Smooth muscle cell (in vitro differentiated cells): ENCODE data around the gene KIF25. TPM values are rescaled to one million over a fixed set of nuclear protein-coding genes. Genes with fewer than 3 reads are reported as not detected.

ENCODE experiments used
- DNase-seq: peaks from one replicate; lab custom pipeline; 2025; ENCODE audit not compliant: unreplicated experiment; lab: John Stamatoyannopoulos, UW
- H2AFZ ChIP-seq: fragments of 200-600 bp; sonication (generic); 2 replicates; pipeline ENCODE4 v1.6.0; 2016; ENCODE audit warnings: antibody characterized with exemption, low read depth, mild to moderate bottlenecking
- H3F3A ChIP-seq: fragments of 200-600 bp; sonication (generic); 2 replicates; pipeline ENCODE4 v1.6.0; 2017; ENCODE audit warnings: antibody characterized with exemption, low read depth
- H3K27ac ChIP-seq: fragments of 200-600 bp; sonication (generic); 2 replicates; pipeline ENCODE4 v1.5.1; 2016; ENCODE audit warnings: low read depth, mild to moderate bottlenecking
- H3K27me3 ChIP-seq: fragments of 200-600 bp; sonication (generic); 2 replicates; pipeline ENCODE4 v1.6.1; 2016; ENCODE audit warnings: low read depth, mild to moderate bottlenecking
- H3K36me3 ChIP-seq: fragments of 200-600 bp; sonication (generic); 2 replicates; pipeline ENCODE4 v1.5.1; 2016; ENCODE audit warnings: low read depth
- H3K4me1 ChIP-seq: fragments of 200-600 bp; sonication (generic); 2 replicates; pipeline ENCODE4 v1.5.1; 2016; ENCODE audit warnings: low read depth
- H3K4me2 ChIP-seq: fragments of 200-600 bp; sonication (generic); 2 replicates; pipeline ENCODE4 v1.6.0; 2016; ENCODE audit warnings: mild to moderate bottlenecking
- H3K4me3 ChIP-seq: fragments of 200-600 bp; sonication (generic); 2 replicates; pipeline ENCODE4 v1.5.1; 2016; ENCODE audit warnings: mild to moderate bottlenecking
- H3K79me2 ChIP-seq: fragments of 200-600 bp; sonication (generic); 2 replicates; pipeline ENCODE4 v1.6.0; 2016; ENCODE audit warnings: low read depth, mild to moderate bottlenecking
- H3K9ac ChIP-seq: fragments of 200-600 bp; sonication (generic); 2 replicates; pipeline ENCODE4 v1.6.0; 2016; ENCODE audit warnings: low read depth
- H3K9me3 ChIP-seq: fragments of 200-600 bp; sonication (generic); replicated peaks from 2 replicates; pipeline ENCODE4 v1.5.1; 2016; ENCODE audit warnings: low read depth
- H4K20me1 ChIP-seq: fragments of 200-600 bp; sonication (generic); 2 replicates; pipeline ENCODE4 v1.6.0; 2016; ENCODE audit warnings: low read depth
- WGBS: methylation state at CpG from one replicate; pipeline ENCODE4 v1.1.7; 2016; ENCODE audit warnings: low lambda C conversion rate; 5-methylcytosine and 5-hydroxymethylcytosine counted together
- polyA plus RNA-seq: library from polyadenylated mRNA; unstranded; fragments of >200 nt; fragmentation: Nextera tagmentation; extraction: Ambion mirVana; gene quantifications from 2 replicates; pipeline ENCODE4 v1.2.1, GENCODE V29; 2016
- total RNA-seq: library from RNA; depleted of rRNA; stranded (reverse); fragments of >200 nt; gene quantifications from 2 replicates; pipeline ENCODE4 v1.2.3, GENCODE V29; 2014
- TF ChIP-seq, protein P1 (sequence below): fragments of 200-600 bp; sonication (generic); IDR thresholded peaks from 2 replicates; pipeline ENCODE4 v1.5.1; 2017; ENCODE audit warnings: borderline replicate concordance, mild to moderate bottlenecking, antibody characterized with exemption; ENCODE audit not compliant: insufficient read depth, poor library complexity, severe bottlenecking

Gene KIF25
- total and polyA plus RNA-seq, 2 experiments from 2014 or later, result 0.22 to 1.5 TPM

DNA sequence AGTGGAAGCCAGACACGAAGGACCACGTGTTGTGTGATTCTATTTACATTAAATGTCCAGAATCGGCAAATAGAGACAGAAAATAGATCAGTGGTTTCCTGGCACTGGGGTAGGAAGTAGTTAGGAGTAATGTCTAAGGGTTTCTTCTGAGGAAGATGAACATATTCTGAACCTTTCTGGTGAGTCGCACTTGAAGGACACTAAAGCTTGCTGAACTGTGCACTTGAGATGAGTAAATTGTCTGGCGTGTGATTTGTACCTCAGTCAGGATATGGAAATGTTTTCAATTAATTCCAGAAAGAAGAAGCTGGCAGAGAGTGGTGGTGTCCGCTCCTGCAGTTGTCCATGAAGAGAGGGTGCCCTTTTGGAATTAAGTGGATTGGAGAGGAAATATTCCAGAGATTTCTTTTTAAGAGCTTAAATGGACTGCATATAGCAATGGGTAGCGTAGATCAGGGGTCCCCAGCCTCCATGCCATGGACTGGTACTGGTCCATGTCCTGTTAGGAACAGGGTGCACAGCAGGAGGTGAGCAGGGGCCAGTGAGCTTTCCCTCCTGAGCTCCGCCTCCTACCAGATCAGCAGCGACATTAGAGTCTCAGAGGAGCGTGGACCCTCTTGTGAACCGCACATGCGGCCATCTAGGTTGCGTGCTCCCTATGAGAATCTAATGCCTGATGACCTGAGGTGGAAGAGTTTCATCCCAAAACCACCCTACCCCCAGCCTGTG lies 12.4 kb upstream of the KIF25 start:
- Histone ChIP-seq H3K9ac (no peak overlapping the region), H4K20me1 (no peaks in the 10 kb centered on the region), H3K27ac (no peak overlapping the region), H3K36me3 (no peaks in the 10 kb centered on the region), H2AFZ (no peak overlapping the region), H3K27me3 (no peaks in the 10 kb centered on the region), H3F3A (no peaks in the 10 kb centered on the region), H3K4me1 (no peaks in the 10 kb centered on the region), H3K4me2 (no peak overlapping the region), H3K4me3 (no peak overlapping the region), H3K9me3 (no peaks in the 10 kb centered on the region), H3K79me2 (no peaks in the 10 kb centered on the region)
- WGBS, result 93% methylated on average over 13 of the region's 13 CpGs
- no peak for DNase-seq
- TF ChIP-seq, protein P1, sequence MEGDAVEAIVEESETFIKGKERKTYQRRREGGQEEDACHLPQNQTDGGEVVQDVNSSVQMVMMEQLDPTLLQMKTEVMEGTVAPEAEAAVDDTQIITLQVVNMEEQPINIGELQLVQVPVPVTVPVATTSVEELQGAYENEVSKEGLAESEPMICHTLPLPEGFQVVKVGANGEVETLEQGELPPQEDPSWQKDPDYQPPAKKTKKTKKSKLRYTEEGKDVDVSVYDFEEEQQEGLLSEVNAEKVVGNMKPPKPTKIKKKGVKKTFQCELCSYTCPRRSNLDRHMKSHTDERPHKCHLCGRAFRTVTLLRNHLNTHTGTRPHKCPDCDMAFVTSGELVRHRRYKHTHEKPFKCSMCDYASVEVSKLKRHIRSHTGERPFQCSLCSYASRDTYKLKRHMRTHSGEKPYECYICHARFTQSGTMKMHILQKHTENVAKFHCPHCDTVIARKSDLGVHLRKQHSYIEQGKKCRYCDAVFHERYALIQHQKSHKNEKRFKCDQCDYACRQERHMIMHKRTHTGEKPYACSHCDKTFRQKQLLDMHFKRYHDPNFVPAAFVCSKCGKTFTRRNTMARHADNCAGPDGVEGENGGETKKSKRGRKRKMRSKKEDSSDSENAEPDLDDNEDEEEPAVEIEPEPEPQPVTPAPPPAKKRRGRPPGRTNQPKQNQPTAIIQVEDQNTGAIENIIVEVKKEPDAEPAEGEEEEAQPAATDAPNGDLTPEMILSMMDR, result no peak

DNA sequence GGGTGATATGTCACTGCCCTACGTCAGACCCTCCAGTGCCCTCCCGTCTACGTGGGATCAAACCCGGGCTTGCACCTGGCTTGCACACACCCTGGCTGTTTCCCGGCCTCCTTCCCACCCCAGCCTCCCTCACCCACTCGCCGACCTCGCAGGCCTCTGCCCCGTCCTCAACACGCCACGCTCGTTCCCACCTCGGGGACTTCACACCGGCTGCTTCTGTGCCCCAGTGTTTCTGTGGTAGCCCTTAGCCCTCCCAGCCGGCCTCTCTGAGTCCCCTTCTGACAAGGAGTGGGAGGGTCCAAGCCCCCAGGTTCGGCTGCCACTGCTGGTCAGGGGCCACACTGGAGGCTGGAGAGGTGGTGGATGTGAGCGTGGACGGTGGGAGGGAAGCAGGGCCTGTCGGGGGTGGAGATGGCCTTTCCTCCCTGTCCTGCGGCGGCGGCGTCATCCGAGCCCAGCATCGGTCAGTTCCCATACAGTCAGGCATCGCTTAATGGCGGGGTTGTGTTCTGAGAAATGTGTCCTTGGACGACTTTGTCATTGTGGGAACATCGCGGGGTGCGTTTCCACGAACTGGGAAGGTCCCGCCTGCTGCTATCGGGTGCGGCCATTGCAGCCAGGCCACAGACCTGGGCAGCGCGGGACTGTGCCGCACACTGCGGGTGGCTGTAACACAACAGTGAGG lies 11.4 kb upstream of the KIF25 start:
- no peak overlapping the region for H3K4me3 ChIP-seq
- no peaks in the 10 kb centered on the region for H3F3A ChIP-seq
- H4K20me1 ChIP-seq, result no peaks in the 10 kb centered on the region
- DNase-seq, result no peak
- TF ChIP-seq, protein P1, result no peak
- H3K4me2 ChIP-seq, result no peak overlapping the region
- no peaks in the 10 kb centered on the region for H3K9me3 ChIP-seq
- H3K79me2 ChIP-seq, result no peaks in the 10 kb centered on the region
- no peaks in the 10 kb centered on the region for H3K4me1 ChIP-seq
- 98% methylated on average over 39 of the region's 39 CpGs for WGBS
- H3K27ac ChIP-seq, result no peak overlapping the region
- H3K9ac ChIP-seq, result no peak overlapping the region
- no peaks in the 10 kb centered on the region for H3K36me3 ChIP-seq
- no peaks in the 10 kb centered on the region for H3K27me3 ChIP-seq
- no peak overlapping the region for H2AFZ ChIP-seq

DNA sequence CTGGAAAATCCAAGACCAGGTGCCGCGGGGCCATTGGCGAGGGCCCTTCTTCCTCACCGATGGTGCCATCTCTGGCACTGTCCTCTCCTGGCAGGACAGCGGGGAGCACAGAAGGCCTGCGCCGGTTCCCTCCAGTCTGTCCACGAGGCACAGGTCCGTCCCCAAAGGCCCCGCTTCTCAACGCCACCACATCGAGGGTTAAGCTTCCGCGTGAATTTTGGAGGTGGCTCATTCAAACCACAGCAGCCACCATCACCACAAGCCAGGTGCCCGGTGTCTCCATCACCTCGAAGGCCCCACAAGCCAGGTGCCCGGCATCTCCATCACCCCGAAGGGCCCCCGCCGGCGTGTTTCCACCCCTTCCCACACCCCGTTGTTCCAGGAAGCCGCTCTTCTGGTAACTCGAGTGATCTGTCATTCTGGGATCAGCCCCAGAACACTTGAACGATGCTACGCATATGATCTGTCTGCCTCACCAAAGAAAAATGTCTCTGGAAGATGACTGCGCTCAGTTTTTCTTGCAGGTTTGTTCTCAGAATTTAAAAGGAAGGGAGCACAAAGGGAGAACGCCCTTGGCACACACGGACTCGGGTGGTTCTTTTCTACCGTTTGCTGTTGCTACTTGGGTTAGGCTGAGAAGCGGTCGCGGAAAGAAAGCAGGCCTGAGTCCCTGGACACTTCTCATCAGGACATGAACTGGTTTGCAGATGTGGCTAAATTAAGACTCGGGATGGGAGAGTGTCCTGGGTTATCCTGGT lies 9.9 kb upstream of the KIF25 start:
- no peak for DNase-seq
- Histone ChIP-seq H3K9ac (no peak overlapping the region), H3K4me1 (no peaks in the 10 kb centered on the region), H3K36me3 (no peaks in the 10 kb centered on the region), H2AFZ (no peak overlapping the region), H3K9me3 (no peaks in the 10 kb centered on the region), H3F3A (no peaks in the 10 kb centered on the region), H4K20me1 (no peaks in the 10 kb centered on the region), H3K79me2 (no peaks in the 10 kb centered on the region), H3K27me3 (no peaks in the 10 kb centered on the region), H3K27ac (no peak overlapping the region), H3K4me3 (no peak overlapping the region), H3K4me2 (no peak overlapping the region)
- 96% methylated on average over 35 of the region's 35 CpGs for WGBS
- TF ChIP-seq, protein P1, result no peak
